ENCODE results near the gene KRT12.

GRCh38 chr17:40830085-40830776 lies 36.8 kb downstream of the KRT12 start:
- TF ChIP-seq EZH2 (IDR thresholded peaks at IDR 0.05; ENCODE audit: low read length), result no peak
- TF ChIP-seq CTCF (optimal IDR thresholded peaks at IDR 0.05 in 1 of 3, IDR thresholded peaks at IDR 0.05 in 1 of 3, conservative IDR thresholded peaks at IDR 0.05 in 1 of 3; ENCODE audit: extremely low read depth in 1 of 3, insufficient read depth in 2 of 3, low read length in 3 of 3), result no peak
